SW 1271 (cell line): ENCODE measurements around the gene HOMEZ.

ENCODE experiments used
- DNase-seq, 2 experiments: peaks; one replicate each; lab custom pipeline; 2025; lab: John Stamatoyannopoulos, UW

The HOMEZ gene

GRCh38 chr14:23307687-23308644, 22.0 kb upstream of the HOMEZ start:
- DNase-seq = no peak

DNA sequence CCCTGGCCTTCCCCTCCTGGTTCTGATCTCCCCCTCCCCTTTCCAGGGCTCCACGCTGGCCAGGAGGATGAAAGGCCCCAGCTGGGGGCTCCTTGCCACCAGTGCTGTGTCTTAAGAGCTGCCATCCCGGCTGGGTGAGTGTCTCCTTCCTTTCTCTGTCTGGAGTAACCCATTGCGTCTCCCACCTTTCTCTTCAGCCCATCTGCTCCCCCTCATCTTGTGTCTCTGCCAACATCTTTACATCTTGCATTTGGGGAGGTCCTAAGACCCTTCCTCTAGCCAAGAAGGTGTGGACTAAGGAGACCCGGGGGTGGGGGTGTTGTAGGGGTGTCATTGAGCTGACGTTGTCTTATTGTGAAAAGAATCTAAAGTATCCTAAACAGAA, 21.2 kb upstream of the HOMEZ start:
- no peak for DNase-seq

DNA sequence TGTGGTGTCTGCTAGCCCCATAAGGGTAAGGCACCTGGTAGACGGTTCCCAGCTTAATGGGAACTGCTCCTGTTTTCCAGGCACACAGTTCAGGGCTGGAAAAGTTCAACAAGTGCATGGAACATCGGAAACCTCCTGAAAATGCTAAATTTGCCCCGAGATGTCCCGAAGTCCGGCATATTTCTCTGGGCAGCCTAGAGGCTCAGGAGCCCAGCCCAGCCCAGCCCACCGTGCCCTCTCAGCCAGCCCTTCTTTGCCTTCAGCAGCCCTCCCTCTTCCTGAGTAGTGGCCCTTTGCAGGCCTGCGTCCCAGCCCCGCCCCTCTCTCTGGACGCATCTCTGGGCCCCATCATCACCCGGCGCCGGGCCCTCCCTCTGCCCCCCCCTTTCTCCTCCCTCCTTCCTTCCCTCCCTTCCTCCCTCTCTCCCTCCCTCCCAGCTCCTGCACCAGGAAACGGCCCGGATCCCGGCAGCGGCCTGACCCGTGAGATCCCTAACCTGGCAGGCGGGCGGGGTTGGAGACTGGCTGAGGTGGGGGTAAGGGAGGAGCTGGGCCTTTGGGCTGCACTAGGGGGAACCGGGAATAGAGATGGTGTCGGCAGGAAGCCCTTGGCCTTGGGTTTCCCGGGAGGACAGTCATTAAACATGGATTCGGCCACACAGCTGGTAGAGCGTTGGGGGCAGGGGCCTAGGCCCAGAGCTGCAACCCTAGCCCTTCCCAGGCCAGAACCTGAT, 20.6 kb upstream of the HOMEZ start, which contains the start of gene BCL2L2:
Gene BCL2L2 (plus strand): TSS at position 422 of the 734 bp plus-strand sequence. CDS start 935 bp downstream, outside the sequence.
- peak; percentile 46 to 93 for DNase-seq

GRCh38 chr14:23302290-23303225, 16.6 kb upstream of the HOMEZ start, which contains the start of gene PPP1R3E:
Gene PPP1R3E (minus strand): TSS chr14:23302859. CDS start chr14:23302576, 283 bp downstream.
- DNase-seq = peak; percentile 31 to 48

GRCh38 chr14:23301969-23302289, 16.0 kb upstream of the HOMEZ start:
- DNase-seq = no peak

DNA sequence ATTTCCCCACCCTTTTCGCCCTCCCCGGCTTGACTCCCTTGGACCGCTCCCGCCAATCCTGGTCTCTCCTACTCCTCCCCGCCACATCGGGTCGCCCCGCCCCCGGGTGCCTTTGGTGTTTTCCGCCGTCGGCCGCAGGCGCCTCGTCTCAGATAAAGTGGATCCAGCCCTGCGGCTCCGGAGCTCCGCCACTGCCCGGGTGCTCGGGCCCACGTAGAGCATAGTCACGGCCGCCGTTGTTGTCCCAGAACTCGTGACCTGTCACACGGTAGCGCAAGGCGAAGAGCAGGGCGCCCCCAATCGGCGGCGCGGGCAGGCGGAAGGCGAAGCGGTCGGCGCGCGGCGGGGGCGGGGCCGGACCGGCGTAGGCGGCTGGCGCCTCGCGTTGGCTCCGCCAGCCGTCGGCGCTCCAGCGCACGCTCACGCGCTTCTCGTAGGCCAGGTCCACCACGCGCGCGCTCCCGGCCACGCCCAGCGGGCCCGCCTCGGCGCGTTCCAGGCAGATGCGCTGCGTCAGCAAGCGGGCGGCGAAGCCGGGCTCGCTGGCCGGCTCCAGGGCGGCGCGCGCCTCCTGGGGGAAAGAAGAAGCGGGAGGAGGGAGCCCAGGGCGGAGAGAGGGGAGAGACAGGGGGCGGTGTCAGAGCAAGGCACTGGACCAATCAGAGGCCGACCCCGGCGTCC, 15.5 kb upstream of the HOMEZ start:
- DNase-seq = peak; percentile 88 to 97

GRCh38 chr14:23300687-23301223, 14.8 kb upstream of the HOMEZ start:
- DNase-seq = no peak

- DNase-seq = no peak
Measured at GRCh38 chr14:23299986-23300686, 14.2 kb upstream of the HOMEZ start.

DNA sequence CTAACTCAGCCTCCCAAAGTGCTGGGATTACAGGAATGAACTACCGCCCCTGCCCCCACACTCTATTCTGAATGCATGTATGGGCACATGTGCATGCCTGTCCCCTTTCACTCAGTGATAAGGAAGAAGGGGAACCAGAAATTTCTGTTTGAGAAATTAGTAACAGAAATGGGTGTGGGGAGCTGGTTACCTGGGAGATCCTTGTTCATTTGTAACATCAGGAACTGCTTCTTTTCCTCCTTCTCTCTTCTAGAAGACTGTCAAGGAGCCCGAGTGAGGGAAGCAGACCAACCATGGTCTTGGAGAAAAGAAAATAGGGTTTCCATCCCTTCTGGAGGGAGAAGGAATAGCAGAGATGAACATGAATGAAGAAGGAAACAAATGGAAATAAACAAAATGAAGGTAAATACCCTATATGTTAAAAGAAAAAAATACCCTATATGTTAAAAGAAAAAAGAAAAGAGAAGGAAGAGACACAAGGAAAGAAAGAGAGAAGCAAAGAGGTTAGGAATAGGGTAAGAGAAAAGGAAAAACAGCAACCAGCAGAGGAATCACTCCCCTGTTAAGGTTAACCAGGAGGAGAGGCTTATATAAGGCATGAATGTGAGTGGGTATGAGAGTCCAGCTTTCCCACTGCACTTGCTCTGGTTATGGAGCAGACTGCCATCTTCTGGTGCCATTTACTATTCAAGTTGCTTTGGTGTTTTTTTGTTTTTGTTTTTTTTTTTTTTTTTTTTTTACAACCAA, 13.5 kb upstream of the HOMEZ start:
- DNase-seq = peak in 1 of 2 experiments; percentile 62

DNA sequence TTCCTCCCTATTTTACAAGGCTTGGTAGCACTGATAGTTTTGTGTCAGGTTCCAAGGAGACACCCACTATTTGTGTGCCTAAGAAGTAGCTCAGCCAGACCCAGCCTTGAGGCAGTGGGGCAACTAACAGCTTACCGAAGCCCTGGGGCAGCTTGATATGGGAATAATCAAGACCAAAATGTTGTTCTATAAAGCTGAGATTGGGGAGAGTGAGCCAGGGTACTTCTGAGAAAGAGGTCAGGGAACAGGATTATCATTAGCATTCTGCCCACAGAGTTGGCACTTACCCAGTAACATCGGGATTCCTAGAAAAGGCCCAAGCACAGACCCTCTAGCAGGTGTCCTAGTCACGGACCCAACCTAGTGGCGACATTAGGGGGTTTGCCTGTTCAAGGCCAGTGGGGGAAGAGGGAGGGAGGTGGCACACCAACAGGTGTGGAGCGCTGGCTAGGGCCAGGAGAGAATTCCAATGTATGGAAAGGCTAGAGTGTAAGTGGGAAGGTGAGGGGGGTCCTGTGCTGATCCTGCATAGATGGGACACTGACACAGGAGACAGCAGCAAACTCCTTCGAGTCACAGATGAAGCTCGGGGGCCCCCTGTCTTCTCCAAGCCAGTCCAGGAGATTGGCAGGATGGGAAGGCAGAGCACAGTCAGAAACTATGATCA, 11.8 kb upstream of the HOMEZ start:
- no peak for DNase-seq

- no peak for DNase-seq
Measured at GRCh38 chr14:23297096-23297495, 11.2 kb upstream of the HOMEZ start.

GRCh38 chr14:23296012-23296777, 10.3 kb upstream of the HOMEZ start:
- DNase-seq = no peak

DNA sequence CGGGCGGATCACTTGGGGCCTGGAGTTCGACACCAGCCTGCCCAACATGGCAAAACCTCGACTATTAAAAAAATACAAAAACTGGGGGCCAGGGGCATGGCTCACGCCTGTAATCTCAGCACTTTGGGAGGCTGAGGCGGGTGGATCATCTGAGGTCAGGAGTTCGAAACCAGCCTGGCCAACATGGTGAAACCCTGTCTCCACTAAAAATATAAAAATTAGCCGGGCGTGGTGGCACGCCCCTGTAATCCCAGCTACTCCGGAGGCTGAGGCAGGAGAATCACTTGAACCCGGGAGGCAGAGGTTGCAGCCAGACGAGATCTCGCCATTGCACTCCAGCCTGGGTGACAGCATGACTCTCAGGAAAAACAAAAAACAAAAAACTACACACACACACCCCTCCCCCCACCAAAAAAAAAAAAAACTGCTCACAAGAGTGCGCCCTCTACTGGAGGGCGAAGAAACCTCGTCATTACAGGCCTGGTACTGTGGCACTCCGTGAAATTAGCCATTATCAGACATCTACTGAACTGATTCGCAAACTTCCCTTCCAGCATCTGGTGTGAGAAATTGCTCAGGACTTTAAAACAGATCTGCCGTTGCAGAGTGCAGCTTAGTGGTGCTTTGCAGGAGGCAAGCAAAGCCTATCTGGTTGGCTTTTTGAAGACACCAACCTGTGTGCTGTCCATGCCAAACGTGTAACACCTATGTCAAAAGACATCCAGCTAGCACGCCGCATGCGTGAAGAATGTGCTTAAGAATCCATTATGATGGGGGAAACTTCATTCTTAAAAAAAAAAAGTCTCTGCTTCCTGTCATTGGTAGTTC, 9.0 kb upstream of the HOMEZ start:
- DNase-seq = peak in 1 of 2 experiments; percentile 60

- DNase-seq = no peak
Measured at GRCh38 chr14:23286902-23287479, 1.1 kb upstream of the HOMEZ start.

DNA sequence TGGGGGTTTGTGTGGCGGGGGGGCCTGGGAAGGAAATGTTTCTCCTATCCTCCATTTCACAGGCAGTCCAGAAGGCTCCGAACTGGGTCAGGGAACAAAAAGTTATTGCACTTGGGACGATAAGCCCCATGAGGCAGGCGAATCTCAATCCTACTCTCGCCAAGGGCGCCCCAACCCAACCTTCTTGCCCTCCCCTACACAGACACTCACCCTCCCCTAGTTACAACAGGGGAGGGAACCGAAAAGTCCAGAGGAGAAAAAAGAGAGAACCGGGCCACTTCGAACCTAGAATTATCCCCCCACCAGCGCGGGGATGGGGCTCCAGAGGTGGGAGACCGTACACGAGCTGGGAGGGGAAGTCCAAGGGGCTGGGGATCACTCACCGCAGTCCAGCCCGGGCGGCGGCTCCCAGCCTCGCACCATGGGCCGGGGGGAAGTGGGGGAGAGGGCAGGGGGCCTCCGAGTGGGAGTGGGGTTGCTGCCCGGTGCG, 357 bp downstream of the HOMEZ start:
- no peak for DNase-seq

- peak in 1 of 2 experiments; percentile 16 for DNase-seq
Measured at GRCh38 chr14:23284654-23285529, 1.0 kb downstream of the HOMEZ start.
